HG03039 (cell line): ENCODE measurements around the gene HDAC4.
"Not testable (repeated sequence)": the region's sequence is repeated elsewhere in the genome, so short reads cannot be mapped to it uniquely, and the experiment has no call there.

ENCODE experiments used
- ATAC-seq: cut with Tn5 transposase; IDR thresholded peaks from one replicate; pipeline ENCODE4 v1.9.1; 2021; ENCODE audit warnings: mild to moderate bottlenecking, moderate library complexity; ENCODE audit not compliant: unreplicated experiment

HDAC4 gene

GRCh38 chr2:239285071-239285931 is 115.5 kb downstream of the HDAC4 start:
- ATAC-seq, result no peak

- no peak for ATAC-seq
These were observed 116.6 kb downstream of the HDAC4 start for GRCh38 chr2:239283961-239284795.

GRCh38 chr2:239283288-239283945 is 117.4 kb downstream of the HDAC4 start:
- no peak for ATAC-seq

- no peak for ATAC-seq
These were observed 118.2 kb downstream of the HDAC4 start for GRCh38 chr2:239282448-239283287.

- not testable (repeated sequence) for ATAC-seq
These were observed 120.4 kb downstream of the HDAC4 start for GRCh38 chr2:239280296-239281017.

- ATAC-seq, result no peak
These were observed 121.1 kb downstream of the HDAC4 start for GRCh38 chr2:239279508-239280295.

- ATAC-seq, result no peak
These were observed 121.9 kb downstream of the HDAC4 start for GRCh38 chr2:239278941-239279365.

- ATAC-seq, result no peak
These were observed 122.5 kb downstream of the HDAC4 start for GRCh38 chr2:239278361-239278760.

- ATAC-seq, result no peak
These were observed 123.3 kb downstream of the HDAC4 start for GRCh38 chr2:239277401-239278085.

GRCh38 chr2:239276851-239277250 is 124.0 kb downstream of the HDAC4 start:
- ATAC-seq, result no peak

- no peak for ATAC-seq
These were observed 124.7 kb downstream of the HDAC4 start for GRCh38 chr2:239275847-239276831.

GRCh38 chr2:239275044-239275685 is 125.7 kb downstream of the HDAC4 start:
- ATAC-seq, result no peak

GRCh38 chr2:239274391-239275043 is 126.3 kb downstream of the HDAC4 start:
- ATAC-seq, result no peak

- no peak for ATAC-seq
These were observed 127.3 kb downstream of the HDAC4 start for GRCh38 chr2:239273280-239274234.

GRCh38 chr2:239272626-239273025 is 128.2 kb downstream of the HDAC4 start:
- ATAC-seq, result no peak
